H9 (cell line): ENCODE data around the gene TREML1. TPM values are rescaled to one million over a fixed set of nuclear protein-coding genes. Genes with fewer than 3 reads are reported as not detected.
"Not testable (repeated sequence)": the region's sequence is repeated elsewhere in the genome, so short reads cannot be mapped to it uniquely, and the experiment has no call there.

Source experiments
- DNase-seq: peaks from one replicate; pipeline ENCODE4 v3.0.0-alpha.2; 2017
- H2AFZ ChIP-seq: one replicate; pipeline ENCODE4 v1.6.1; 2013; ENCODE audit warnings: mild to moderate bottlenecking, low read length, control low read depth, moderate library complexity
- H2AK5ac ChIP-seq: 2 replicates; pipeline ENCODE4 v1.6.1; 2013; ENCODE audit warnings: low read length, control low read depth, mixed read lengths; ENCODE audit not compliant: insufficient read length
- H2BK120ac ChIP-seq: one replicate; pipeline ENCODE4 v1.6.1; 2013; ENCODE audit warnings: low read depth, mild to moderate bottlenecking, low read length, control low read depth, inconsistent platforms; ENCODE audit not compliant: poor library complexity, severe bottlenecking
- H2BK12ac ChIP-seq: 2 replicates; pipeline ENCODE4 v1.6.1; 2013; ENCODE audit warnings: low read length, control low read depth, mixed read lengths, low read depth; ENCODE audit not compliant: insufficient read length
- H2BK15ac ChIP-seq: 2 replicates; pipeline ENCODE4 v1.6.1; 2013; ENCODE audit warnings: low read depth, low read length, control low read depth
- H2BK20ac ChIP-seq: one replicate; pipeline ENCODE4 v1.6.1; 2013; ENCODE audit warnings: low read depth, mild to moderate bottlenecking, low read length, control low read depth, inconsistent platforms; ENCODE audit not compliant: poor library complexity, severe bottlenecking
- H2BK5ac ChIP-seq: 2 replicates; pipeline ENCODE4 v1.6.1; 2013; ENCODE audit warnings: low read length, control low read depth, mixed read lengths; ENCODE audit not compliant: insufficient read length
- H3K14ac ChIP-seq: 2 replicates; pipeline ENCODE4 v1.6.1; 2013; ENCODE audit warnings: low read length, control low read depth; ENCODE audit not compliant: insufficient read depth
- H3K18ac ChIP-seq: 2 replicates; pipeline ENCODE4 v1.6.1; 2013; ENCODE audit warnings: low read depth, mild to moderate bottlenecking, mixed read lengths, low read length, control low read depth; ENCODE audit not compliant: insufficient read length
- H3K23ac ChIP-seq: 2 replicates; pipeline ENCODE4 v1.6.1; 2013; ENCODE audit warnings: low read length, control low read depth, mixed read lengths, low read depth; ENCODE audit not compliant: insufficient read length
- H3K23me2 ChIP-seq: 2 replicates; pipeline ENCODE4 v1.6.1; 2013; ENCODE audit warnings: low read depth, mild to moderate bottlenecking, mixed read lengths, low read length, control low read depth; ENCODE audit not compliant: insufficient read length, poor library complexity, severe bottlenecking
- H3K27ac ChIP-seq: 2 replicates; pipeline ENCODE4 v1.5.1; 2013; ENCODE audit warnings: low read length, control low read depth, mixed read lengths, low read depth; ENCODE audit not compliant: insufficient read length
- H3K27me3 ChIP-seq: 2 replicates; pipeline ENCODE4 v1.6.1; 2013; ENCODE audit warnings: low read length, control low read depth, inconsistent platforms; ENCODE audit not compliant: insufficient read depth
- H3K4ac ChIP-seq: 2 replicates; pipeline ENCODE4 v1.6.1; 2013; ENCODE audit warnings: low read depth, mild to moderate bottlenecking, control low read depth, inconsistent platforms, low read length, moderate library complexity
- H3K4me1 ChIP-seq: 2 replicates; pipeline ENCODE4 v1.6.1; 2013; ENCODE audit warnings: low read length, control low read depth, inconsistent platforms; ENCODE audit not compliant: insufficient read depth
- H3K4me2 ChIP-seq: 2 replicates; pipeline ENCODE4 v1.6.1; 2013; ENCODE audit warnings: low read length, control low read depth, mixed read lengths; ENCODE audit not compliant: insufficient read length, insufficient read depth
- H3K56ac ChIP-seq: 2 replicates; pipeline ENCODE4 v1.6.1; 2013; ENCODE audit warnings: low read depth, mild to moderate bottlenecking, mixed read lengths, low read length, control low read depth; ENCODE audit not compliant: insufficient read length
- H3K79me1 ChIP-seq: 2 replicates; pipeline ENCODE4 v1.6.1; 2013; ENCODE audit warnings: low read depth, mild to moderate bottlenecking, moderate library complexity, low read length, control low read depth, inconsistent platforms; ENCODE audit not compliant: insufficient read depth, poor library complexity, severe bottlenecking
- H3K79me2 ChIP-seq: 2 replicates; pipeline ENCODE4 v1.6.1; 2013; ENCODE audit warnings: low read length, control low read depth, inconsistent platforms; ENCODE audit not compliant: insufficient read depth
- H3K9ac ChIP-seq: 2 replicates; pipeline ENCODE4 v1.6.1; 2013; ENCODE audit warnings: low read length, control low read depth, mixed read lengths; ENCODE audit not compliant: insufficient read length; ENCODE audit errors: extremely low read depth
- H3K9me3 ChIP-seq: one replicate; pipeline ENCODE4 v1.6.1; 2013; ENCODE audit warnings: low read depth, low read length, inconsistent platforms; ENCODE audit not compliant: control insufficient read depth
- H3T11ph ChIP-seq: one replicate; pipeline ENCODE4 v1.6.1; 2013; ENCODE audit warnings: mild to moderate bottlenecking, low read length, control low read depth, inconsistent platforms
- H4K20me1 ChIP-seq: one replicate; pipeline ENCODE4 v1.6.1; 2013; ENCODE audit not compliant: control insufficient read depth, insufficient read length, insufficient read depth
- H4K5ac ChIP-seq: 2 replicates; pipeline ENCODE4 v1.6.1; 2013; ENCODE audit warnings: low read depth, mild to moderate bottlenecking, mixed read lengths, low read length, control low read depth; ENCODE audit not compliant: insufficient read length
- H4K8ac ChIP-seq: replicated peaks from 2 replicates; pipeline ENCODE4 v1.6.1; 2013; ENCODE audit warnings: low read length, control low read depth, mixed read lengths, low read depth; ENCODE audit not compliant: insufficient read length
- H4K91ac ChIP-seq: 2 replicates; pipeline ENCODE4 v1.6.1; 2013; ENCODE audit warnings: low read depth, mild to moderate bottlenecking, moderate library complexity, mixed read lengths, low read length, control low read depth; ENCODE audit not compliant: insufficient read length
- H3K27ac Mint-ChIP-seq, 3 experiments: 2 replicates in 2 of 3; 3 replicates in 1 of 3; pipeline ENCODE4 v1.8.0; 2020 to 2021; ENCODE audit warnings: mixed read lengths in 3 of 3, mild to moderate bottlenecking in 1 of 3, moderate library complexity in 1 of 3
- H3K27me3 Mint-ChIP-seq: 2 replicates; pipeline ENCODE4 v1.8.0; 2021; ENCODE audit warnings: low read depth, mild to moderate bottlenecking, moderate library complexity, mixed read lengths
- H3K36me3 Mint-ChIP-seq, 3 experiments: 2 replicates in 2 of 3; 3 replicates in 1 of 3; pipeline ENCODE4 v1.8.0; 2020 to 2021; ENCODE audit warnings: low read depth in 3 of 3, mixed read lengths in 3 of 3; ENCODE audit not compliant: insufficient read depth in 1 of 3
- H3K4me1 Mint-ChIP-seq, 2 experiments: 2 replicates each; pipeline ENCODE4 v1.8.0; 2020; ENCODE audit warnings: mixed read lengths in 2 of 2
- H3K4me3 Mint-ChIP-seq, 2 experiments: 2 replicates in 1 of 2; 3 replicates in 1 of 2; pipeline ENCODE4 v1.8.0; 2020 to 2021; ENCODE audit warnings: mild to moderate bottlenecking in 2 of 2, mixed read lengths in 2 of 2, moderate library complexity in 1 of 2
- H3K9me3 Mint-ChIP-seq, 2 experiments: 2 replicates in 1 of 2; 3 replicates in 1 of 2; pipeline ENCODE4 v1.8.0; 2020; ENCODE audit warnings: mild to moderate bottlenecking in 2 of 2, mixed read lengths in 2 of 2, moderate library complexity in 1 of 2
- WGBS: extraction: QIAGEN DNeasy Blood & Tissue Kit; methylation state at CpG from one replicate; pipeline ENCODE4 v1.1.7; 2013; ENCODE audit warnings: missing lambda C conversion rate, low lambda C conversion rate, mixed read lengths; ENCODE audit not compliant: insufficient read length; ENCODE audit errors: extremely low coverage; 5-methylcytosine and 5-hydroxymethylcytosine counted together
- total RNA-seq: library from RNA; stranded (reverse); gene quantifications from 2 replicates; pipeline ENCODE4 v1.2.1, GENCODE V29; 2021
- TF ChIP-seq, protein P1 (sequence below): fragments of 200-600 bp; sonication (generic); conservative IDR thresholded peaks from 3 replicates; pipeline ENCODE4 v1.8.0; 2021; ENCODE audit warnings: antibody characterized with exemption, mild to moderate bottlenecking

TREML1 gene
- total RNA-seq, 1 experiment from 2014 or later, result not detected

DNA sequence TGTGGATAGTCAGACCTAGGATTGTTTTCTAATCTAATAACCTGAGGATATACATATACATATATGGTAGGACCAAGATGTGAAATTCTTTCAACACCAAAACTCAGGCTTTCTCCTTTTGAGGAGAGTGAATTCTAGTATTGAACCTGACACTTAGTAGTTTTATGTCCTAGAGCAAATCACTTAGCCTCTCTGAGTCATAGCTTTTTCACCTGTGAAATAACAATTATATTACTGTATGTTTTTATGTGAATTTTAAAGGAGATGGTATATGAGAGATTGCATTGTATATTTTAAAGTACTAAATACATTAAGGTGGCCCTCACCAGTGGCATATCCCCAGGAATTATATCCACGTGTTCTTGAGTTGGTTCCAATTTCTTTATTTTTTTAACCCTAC is 34.6 kb downstream of the TREML1 start:
- H3K4me3 Mint-ChIP-seq, result no peak overlapping the region
- no peaks in the 10 kb centered on the region for H3K27me3 Mint-ChIP-seq
- Histone ChIP-seq H2BK5ac (no peak overlapping the region), H4K5ac (no peak overlapping the region), H3T11ph (no peak overlapping the region), H3K4me2 (no peak overlapping the region), H2BK120ac (no peak overlapping the region), H3K79me2 (no peaks in the 10 kb centered on the region), H4K20me1 (no peaks in the 10 kb centered on the region), H2BK20ac (no peak overlapping the region), H3K9ac (no peak overlapping the region), H3K14ac (no peak overlapping the region), H3K79me1 (no peaks in the 10 kb centered on the region), H3K23ac (no peak overlapping the region), H3K27ac (no peak overlapping the region), H3K23me2 (no peaks in the 10 kb centered on the region), H3K56ac (no peak overlapping the region), H2AFZ (no peak overlapping the region), H3K4me1 (no peaks in the 10 kb centered on the region), H4K8ac (no peak overlapping the region), H3K4ac (no peak overlapping the region), H2AK5ac (no peak overlapping the region), H3K18ac (no peak overlapping the region), H4K91ac (no peak overlapping the region), H3K27me3 (no peaks in the 10 kb centered on the region), H3K9me3 (no peaks in the 10 kb centered on the region), H2BK12ac (no peak overlapping the region), H2BK15ac (no peak overlapping the region)
- DNase-seq, result no peak
- no peaks in the 10 kb centered on the region for H3K9me3 Mint-ChIP-seq
- H3K27ac Mint-ChIP-seq, result no peak overlapping the region
- no peaks in the 10 kb centered on the region for H3K4me1 Mint-ChIP-seq
- peaks cover 0 to 10% (median 4%) of the 10 kb centered on the region in 3 experiments; a peak in 4 of 7 replicates for H3K36me3 Mint-ChIP-seq
- no CpG with 5 or more reads among the region's 1 CpG for WGBS
- TF ChIP-seq, protein P1, sequence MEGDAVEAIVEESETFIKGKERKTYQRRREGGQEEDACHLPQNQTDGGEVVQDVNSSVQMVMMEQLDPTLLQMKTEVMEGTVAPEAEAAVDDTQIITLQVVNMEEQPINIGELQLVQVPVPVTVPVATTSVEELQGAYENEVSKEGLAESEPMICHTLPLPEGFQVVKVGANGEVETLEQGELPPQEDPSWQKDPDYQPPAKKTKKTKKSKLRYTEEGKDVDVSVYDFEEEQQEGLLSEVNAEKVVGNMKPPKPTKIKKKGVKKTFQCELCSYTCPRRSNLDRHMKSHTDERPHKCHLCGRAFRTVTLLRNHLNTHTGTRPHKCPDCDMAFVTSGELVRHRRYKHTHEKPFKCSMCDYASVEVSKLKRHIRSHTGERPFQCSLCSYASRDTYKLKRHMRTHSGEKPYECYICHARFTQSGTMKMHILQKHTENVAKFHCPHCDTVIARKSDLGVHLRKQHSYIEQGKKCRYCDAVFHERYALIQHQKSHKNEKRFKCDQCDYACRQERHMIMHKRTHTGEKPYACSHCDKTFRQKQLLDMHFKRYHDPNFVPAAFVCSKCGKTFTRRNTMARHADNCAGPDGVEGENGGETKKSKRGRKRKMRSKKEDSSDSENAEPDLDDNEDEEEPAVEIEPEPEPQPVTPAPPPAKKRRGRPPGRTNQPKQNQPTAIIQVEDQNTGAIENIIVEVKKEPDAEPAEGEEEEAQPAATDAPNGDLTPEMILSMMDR, result no peak

DNA sequence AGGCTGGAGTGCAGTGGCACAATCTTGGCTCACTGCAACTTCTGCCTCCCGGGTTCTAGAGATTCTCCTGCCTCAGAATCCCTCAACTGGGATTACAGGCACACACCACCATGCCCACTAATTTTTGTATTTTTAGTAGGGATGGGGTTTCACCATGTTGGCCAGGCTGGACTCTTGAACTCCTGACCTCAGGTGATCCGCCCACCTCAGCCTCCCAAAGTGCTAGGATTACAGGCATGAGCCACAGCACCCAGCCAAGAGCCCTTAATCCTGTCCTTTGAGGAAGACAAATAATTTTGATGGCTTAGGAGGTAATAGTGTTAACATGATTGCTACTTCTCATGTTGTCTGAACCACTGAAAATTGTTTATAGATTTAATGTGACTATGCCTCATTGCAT is 39.1 kb downstream of the TREML1 start:
- not testable (repeated sequence) for H3K36me3 Mint-ChIP-seq, H3K9me3 Mint-ChIP-seq, H3K4ac ChIP-seq, H4K91ac ChIP-seq, H2BK12ac ChIP-seq, DNase-seq, H3K27me3 ChIP-seq, H4K5ac ChIP-seq, H3K27me3 Mint-ChIP-seq, H2AFZ ChIP-seq, H3K23me2 ChIP-seq, H3K4me1 ChIP-seq, H3K4me1 Mint-ChIP-seq, H3K56ac ChIP-seq, H2BK120ac ChIP-seq, H3K4me2 ChIP-seq, H3K14ac ChIP-seq, H2AK5ac ChIP-seq, H3K79me2 ChIP-seq, H3K9me3 ChIP-seq, H2BK5ac ChIP-seq, H4K20me1 ChIP-seq, H3K79me1 ChIP-seq, H2BK15ac ChIP-seq, H3T11ph ChIP-seq, H3K4me3 Mint-ChIP-seq, H4K8ac ChIP-seq, H2BK20ac ChIP-seq, H3K9ac ChIP-seq, H3K27ac Mint-ChIP-seq, H3K23ac ChIP-seq, H3K18ac ChIP-seq, H3K27ac ChIP-seq
- no CpG with 5 or more reads among the region's 2 CpGs for WGBS
